HS-5 (cell line): Measurements from ENCODE around the gene GRAMD1B.
A peak's percentile ranks its signal among the peaks of the same experiment; 100 is the strongest.

ENCODE experiments used
- DNase-seq: peaks from one replicate; pipeline ENCODE4 v3.0.0-alpha.2; 2012; ENCODE audit warnings: low read depth

Gene GRAMD1B

DNA sequence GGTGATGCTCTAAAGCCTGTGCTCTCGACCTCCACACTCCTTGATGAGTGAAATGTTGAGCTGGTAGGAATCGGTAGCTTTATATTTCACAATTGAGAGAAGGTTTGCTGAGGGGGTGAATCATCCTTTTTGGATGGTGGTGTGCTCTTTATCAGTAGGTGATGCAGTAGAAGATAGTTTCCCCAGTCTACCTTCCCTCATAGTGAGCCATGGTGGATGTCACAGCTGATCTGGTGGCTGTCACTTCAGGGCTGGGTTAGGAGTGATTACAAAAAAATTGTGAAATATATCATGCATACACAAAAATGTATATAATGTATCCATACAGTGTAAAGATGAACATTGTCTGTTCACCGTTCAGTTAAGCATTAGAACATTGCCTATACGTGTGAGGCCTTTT, 105.3 kb downstream of the GRAMD1B start:
- DNase-seq: no peak

DNA sequence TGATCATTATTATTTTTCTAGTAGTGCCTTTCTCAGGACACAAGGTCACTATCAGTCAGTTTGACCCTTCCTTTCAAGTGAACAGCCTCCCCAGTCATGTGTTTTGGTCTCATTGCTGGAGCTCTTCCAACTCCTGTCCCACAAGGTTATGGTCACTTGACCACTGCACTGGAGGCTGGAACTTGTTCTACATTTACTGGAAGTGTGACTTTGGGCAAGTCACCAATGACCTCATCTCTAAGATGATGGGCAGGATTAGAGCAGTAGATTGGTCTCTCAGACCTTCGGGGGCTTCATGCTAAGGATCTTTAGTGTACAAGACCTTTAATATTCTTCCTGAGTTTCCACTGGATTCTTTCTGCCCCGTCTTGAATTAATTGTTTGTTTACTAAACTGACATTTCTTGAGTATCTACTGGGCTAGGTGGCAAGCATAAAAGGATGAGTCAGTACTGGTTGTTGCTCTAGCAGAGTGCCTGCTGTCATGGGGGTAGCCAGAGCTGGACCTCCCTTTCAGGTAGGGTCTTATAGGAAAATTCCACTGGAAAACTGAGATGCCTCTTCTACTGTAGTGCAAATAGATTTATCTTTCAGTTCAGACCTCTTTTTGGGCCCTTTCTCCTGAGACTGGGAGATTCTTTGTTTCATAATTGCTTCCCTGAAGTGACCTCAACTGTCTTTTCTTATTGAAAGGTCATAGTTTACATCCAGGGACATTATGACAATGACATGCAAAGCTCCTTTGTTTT, 106.8 kb downstream of the GRAMD1B start:
- no peak for DNase-seq

DNA sequence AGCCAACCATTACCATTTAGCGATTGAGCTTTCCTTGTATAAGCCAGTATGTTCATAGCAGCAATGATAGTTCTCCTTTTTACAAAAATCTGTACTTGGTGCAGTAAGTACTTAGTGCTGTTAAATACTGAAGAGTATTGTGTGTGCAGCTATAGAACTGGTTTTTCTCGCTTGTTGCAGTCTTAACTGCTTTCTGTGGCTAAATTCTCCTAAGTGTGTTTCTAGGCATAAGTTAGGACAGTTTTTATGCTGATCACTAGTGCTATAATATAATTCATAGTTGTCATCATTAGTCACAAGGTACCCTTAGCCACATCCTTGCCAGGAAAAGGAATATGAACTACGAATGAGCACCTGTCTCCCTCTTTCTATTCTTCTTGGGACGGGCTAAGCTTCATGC, 107.7 kb downstream of the GRAMD1B start:
- no peak for DNase-seq

DNA sequence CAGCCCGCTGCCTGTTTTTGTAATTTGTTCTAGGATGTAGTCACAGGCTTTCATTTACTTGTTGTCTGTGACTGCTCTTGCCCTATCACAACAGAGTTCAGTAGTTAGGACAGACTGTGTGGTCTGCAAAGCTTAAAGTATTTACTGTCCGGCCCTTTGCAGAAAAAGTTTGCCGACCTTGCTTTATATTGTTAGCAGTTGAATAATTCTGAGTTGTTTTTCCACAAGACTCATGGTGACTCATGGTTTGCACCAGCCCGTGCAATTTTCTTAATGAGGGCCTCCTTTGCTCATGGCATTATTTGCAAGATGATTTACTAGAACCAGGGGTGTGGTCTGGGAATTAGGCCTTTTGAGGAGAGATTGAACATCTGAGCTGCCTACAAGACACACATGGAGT, 113.7 kb downstream of the GRAMD1B start:
- peak; percentile 60 for DNase-seq

DNA sequence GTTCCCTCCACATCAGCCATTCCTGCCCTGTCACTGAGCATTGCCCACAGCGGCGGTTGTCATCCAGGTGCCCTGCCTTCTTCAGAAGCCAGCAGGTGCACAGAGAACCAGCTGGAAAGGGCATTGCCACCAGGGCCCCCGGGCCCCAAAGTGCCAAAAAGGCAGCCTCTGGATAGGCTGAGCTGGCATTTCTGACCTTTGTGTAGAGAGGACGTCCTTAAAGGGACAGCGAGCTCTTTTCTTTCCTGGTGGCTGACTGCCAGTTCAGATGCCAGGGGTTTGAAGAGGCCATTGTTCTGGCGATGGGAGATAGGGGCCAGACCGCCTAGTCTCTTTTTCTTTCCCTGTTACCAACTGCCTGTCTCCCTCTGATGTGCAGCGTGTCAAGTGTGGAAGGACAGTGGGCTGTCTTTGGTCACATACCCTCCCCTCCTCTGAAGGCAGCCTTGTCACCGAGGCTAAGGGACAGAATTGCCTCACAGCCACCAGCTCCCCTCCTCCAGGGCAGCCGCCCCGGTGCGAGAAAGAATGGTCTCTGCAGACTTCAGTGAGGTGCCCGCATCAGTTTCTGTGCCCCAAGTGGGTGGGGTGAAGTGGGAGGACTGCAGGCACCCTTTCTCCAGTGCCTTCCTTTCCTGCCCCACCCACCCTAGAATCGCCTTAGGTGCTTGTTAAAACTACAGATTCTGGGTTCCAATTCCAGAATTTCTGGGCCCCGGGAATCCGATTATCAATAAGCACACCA, 114.7 kb downstream of the GRAMD1B start:
- DNase-seq: no peak

DNA sequence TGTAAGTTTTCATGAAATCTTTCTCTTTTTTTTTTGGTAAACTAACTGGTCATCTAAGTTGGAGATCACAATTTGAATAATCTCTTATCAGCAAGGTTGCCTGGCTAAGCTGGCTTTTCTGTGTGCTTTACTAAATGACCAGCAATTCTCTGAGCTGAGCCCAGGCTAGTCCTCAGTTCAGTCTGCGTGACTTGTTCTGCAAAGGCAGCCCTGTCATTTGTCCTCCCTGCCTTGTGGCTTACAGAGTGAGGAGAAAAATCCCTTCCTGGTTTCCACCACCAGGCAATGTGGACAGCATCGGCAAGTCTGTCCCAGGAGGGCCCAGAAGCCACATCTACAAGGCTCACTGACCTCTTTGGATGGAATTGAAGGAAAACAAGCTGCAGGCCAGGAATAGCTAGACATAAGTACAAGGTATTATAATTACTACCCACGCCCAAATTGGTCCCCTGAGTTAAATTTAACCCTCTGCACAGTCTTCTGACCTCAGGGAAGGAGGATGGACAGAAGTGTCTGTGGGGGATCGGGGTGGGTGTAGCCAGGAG, 115.7 kb downstream of the GRAMD1B start:
- DNase-seq: no peak

DNA sequence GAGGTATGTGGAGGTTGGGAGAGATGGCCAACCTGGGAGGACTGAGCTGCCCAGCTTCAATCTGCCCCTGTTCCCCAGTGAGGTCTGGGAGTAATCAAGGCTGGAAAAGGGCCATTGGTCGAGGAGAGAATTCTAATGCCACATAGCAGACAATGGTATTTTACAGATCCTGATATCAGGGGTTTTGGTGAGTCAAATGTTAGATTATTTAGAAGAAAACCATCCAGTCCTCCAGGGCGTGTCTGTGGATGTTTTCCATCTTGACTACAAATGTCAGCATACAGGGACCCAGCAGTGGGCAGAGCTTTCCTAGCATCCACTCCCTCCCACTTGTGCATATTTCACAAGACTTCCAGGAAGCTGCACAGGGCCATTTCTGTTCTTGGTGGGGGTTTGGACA, 116.4 kb downstream of the GRAMD1B start:
- DNase-seq: peak; percentile 86

DNA sequence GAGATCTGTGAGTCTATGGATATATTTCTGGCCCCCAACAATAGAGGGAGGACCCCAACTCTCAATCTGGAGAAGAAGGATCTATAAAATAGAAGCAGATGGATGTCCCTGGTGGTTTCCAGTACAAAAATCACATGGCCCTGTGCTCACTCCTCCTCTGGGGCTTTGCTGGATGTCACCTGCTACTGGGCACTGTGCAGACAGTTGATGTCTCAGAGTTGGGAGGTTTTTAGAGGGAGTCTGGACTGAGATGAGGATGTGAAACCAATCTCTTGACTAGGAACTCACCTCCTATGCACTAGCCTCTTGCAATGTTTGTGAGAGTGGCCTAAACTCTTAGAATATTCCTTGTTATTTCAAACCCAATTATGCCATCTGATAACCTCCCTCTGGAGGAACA, 117.1 kb downstream of the GRAMD1B start:
- no peak for DNase-seq

DNA sequence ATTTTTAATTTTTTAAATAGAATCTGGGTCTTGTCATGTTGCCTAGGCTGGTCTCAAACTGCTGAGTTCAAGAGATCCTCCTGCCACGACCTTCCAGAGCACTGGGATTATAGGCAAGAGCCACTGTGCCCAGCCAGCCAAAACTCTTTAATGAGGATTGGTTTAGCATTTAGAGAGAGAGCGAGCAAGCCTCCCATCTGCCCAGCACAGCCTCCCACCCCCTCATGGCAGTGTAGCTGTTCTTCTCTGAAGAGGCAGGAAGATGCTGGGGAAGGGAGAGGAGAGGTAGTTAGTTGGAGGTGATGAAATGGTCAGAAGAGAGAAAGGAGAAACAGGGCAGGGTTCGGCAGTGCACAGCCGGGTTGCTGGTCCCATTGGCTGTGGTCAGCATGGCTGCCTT, 118.7 kb downstream of the GRAMD1B start:
- no peak for DNase-seq

DNA sequence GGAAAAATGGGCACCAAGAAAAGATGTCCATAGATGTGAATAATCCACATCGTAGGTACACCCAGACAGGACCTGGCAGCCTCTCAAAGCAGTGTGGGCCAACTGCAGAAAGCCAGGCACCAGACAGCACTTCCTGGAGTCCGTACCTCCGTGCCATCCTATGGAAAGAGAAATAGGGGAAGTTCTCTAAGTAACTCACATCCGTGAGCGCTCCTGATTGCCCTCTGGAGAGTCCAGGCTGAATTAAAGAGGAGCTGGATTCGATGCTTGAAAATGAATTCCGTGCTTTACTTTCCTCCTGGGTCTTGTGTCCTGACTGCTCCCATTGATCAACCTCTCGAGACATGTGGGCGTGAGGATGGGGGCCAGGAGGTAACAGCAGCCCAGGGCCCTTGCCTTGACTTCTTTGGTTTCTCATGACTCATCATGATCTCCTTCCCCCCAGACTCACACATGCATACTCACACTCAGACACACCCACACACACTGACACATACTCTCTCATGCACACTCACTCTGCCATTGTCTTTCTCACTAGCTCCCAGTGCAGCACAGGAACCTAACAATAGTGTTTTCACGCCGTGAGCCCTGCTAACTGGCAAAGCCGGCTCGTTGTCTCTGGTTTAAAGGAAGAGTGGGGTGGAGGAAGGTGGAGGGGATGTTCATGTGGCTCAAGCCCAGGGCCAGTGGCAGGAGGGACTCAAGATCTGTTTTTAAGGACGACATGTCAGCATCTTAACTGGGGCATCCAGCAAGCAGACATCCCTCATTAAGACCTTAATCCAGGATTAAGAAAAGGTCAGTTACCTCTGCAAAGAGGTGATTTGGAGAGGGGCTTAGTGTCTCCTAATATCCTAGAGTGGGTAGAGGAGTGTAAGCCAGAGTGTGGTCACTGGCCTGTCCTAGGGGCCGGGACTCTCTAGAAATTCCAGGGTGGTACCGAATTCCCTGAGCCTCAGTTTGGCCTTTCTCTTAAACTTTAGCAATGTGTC, 120.2 kb downstream of the GRAMD1B start:
- no peak for DNase-seq

DNA sequence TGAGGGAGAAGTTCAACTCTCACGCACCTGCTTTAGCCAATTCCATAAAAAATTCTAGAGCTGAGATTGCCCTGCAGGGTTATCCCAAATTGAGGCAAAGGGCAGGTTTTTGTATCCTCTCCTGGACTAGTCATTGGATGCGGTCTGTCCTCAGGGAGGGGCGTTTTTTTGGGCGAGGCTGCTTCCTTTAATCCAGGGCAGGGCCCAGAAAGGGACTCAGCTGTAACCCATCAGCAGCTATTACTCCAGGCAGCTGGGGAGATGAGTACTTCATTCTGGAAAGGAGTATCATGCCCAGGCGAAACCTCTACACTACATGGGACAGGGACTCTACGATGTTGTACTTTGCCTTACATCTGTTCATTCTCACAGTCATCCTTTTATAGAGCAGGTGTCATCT, 121.0 kb downstream of the GRAMD1B start:
- DNase-seq: no peak

DNA sequence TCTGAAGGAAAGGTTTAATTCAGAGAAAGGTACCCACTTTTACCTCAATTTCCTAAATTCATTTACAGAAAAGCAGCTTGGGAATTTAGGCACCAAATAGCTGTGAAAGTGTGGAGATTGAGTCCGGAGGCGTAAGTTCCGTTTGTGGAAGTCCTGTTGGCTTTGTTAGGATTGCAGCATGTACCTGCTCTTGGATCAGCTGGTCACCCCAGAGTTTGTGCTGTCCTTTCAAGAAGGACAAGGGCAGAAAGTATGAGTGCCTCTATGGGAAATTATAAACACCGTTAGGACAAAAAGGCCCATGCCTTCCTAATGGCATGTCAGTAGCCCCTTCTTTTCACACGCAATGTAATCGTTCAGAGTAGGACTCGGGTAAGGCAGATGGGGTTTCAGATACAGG, 126.6 kb downstream of the GRAMD1B start:
- no peak for DNase-seq

DNA sequence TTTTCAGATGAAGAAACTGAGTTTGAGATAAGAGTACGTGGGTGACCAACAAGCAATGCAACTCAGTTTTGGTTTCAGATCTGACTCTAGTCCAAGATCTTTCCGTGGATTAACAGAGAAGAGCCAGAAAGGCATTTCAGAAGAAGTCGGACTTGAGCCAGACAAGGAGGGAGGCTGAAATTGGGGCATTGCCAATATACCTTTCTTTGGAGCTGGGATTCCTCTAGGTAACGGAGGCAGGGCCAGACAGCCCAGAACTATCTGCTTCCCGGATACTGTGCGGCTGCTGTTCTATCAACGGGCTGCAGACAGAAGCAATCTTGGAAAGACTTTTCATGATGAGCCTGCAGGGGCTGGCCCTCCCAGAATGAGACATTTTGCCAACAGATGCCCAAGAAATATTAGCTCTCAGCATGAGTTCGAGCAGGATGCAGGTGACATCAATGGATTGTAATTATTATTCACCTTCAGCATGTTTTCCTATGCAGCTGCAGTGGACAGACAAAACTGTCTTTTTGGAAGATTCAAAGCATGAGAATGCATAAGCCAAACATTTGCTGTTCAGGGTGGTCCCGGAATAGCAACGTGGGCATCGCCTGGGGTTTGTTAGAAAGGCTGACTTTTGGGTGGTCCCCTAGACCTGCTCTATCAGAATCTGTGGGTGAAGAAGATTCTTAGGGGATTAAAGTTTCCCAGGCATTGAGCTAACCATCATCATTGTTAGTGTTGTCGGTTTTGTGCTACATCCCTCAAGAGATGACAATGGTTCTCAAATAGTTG, 128.7 kb downstream of the GRAMD1B start:
- no peak for DNase-seq

DNA sequence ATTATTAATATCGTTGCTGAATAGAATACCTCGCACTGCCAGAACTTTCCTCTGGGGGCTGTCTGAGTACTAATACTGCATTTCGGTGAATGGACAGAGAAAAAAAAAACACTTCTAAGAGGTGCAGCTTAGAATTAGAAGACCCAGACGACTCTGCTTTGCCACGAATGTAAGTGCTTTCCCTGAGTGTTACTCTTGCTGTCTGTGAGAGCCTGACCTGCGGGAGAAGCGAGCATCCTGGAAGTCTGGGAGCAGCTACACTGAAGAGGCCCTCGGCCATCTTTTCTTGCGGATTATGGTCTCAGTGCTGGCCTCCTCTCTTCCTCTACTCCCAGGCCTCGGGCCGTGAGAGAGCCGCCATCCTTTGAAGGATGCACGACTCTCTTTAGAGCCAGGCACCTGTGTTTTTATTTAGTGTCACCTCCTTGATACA, 129.5 kb downstream of the GRAMD1B start:
- no peak for DNase-seq

DNA sequence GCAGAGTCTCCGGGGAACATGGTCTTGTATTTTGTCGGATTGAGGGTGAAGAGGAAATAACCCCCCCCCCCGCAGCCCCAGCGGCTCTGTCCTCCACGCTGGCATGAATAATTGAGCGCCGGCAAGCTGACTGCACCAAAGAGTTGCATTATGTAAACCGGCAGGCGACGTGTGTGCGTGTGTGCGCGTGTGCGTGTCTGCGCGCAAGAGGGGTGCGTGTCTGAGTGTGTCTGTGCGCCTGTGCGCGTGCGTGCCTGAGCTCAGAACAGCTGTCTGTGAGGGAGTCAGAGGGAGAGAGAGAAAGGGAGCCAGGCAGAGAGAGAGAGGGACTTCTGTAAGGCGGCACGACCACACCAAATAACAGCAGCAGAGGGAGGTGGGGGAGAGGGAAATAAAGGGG, 129.9 kb downstream of the GRAMD1B start:
- DNase-seq: no peak

DNA sequence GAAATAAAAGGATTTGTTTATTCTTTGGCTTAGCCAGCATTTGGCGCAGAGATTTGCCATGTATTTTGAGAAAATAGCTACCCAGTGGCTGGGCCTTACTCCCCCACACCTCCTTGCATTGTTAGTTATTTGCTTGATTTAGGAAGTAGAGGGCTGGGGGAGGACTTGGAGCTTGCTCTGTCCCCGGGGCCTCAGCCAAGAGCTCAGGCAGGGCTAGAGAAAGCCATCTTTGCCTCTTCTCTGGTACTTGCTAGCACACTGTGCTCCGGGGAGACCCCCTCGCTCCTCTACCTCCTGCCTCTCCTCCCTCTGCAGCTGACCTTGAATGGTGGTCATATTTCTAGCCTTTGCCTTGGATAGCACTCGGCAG, 131.3 kb downstream of the GRAMD1B start:
- no peak for DNase-seq

DNA sequence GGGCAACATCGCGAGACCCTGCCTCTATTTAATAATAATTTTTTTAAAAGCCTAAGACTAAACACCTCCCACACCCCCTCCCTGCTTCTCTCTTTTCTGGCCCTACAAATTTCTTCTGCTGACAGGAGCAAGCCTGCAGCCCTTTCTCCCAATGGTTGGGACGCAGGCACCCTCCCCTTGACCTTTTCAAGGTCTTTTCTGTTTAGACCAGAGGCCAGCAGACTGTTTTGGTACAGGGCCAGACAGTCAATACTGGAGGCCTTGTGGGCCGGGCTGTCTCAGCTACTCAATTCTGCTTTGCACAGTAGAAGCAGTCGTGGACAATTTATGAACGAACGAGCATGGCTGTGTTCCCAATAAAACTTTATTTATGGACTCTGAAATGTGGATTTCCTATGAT, 132.1 kb downstream of the GRAMD1B start:
- no peak for DNase-seq

DNA sequence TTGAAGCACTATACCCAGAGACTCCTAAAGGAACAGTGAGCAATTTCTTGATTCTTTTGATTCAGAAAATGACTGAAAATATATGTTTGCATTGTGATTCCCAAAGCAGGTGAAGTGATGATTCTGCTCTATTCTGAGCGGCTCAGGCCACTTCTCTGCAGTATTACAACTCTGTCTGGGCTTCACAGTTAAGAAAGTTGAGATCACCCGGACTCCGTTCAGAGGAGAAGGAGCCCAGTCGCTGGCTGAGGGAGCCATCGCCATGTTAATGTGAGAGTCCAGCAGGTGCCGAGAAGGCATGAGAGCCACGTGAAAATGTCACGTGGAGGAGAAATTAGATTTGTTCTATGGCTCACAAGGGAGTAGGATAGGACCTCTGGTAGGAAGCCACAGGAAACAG, 132.8 kb downstream of the GRAMD1B start:
- DNase-seq: no peak

DNA sequence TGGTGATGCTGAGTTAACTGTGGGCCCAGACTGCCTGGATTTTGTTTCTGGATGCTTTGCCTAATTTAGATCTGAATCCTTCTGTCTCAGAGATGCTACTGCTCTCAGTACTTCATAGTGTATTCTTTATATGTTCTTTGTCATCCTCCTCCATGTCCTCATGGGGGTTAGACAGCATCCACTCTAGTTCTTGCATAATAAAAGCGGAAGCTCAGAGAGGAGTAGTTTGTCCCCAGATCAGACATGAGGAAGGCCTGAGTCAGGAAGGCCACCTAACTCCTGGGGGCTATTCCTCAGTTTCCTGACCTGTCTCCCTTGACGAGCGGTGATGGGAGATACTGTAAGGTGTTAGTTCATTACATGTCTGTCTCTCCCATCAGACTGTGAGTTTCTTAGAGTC, 134.2 kb downstream of the GRAMD1B start:
- no peak for DNase-seq

DNA sequence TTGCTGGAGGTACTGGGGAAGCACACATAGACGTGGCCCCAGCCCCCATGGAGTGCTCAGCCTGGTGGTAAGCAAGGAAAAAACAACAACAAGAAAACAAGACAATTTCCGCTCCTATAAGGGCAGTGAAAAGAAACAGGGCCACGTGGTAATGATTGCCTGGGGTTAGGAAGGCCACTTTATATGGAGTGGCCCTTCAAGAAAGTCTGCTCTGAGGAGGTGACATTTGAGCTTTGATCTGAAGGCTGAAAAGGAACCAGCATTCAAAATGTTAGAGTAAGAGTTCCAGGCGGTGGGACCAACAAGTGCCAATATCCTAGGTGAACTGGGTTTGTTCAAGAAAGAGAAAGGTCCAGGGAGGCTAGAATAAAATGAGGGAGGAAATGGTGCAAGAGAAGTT, 136.8 kb downstream of the GRAMD1B start:
- no peak for DNase-seq

DNA sequence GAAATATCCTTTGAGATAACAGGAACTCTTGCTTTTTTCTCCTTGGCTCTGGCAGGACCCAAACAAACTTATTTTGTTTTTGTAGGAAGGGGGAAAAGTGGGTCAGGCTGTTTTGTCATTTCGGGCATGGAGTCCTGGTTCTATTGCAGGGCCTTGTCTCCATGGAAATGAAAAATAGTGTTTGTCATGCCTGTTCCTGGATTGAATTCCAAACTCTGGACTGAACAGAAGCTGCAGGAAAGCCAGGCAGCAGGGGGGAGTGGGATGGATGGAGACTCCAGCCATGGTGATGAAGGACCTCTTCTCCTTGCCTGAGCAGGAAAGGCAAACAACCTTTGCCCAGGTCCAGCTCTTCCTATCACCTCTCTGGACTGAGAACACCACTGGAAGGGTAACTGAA, 137.4 kb downstream of the GRAMD1B start:
- no peak for DNase-seq
